ENCODE data around the gene IFI16.

- TF ChIP-seq CTCF (IDR thresholded peaks at IDR 0.05) (no peak), POLR2A (IDR thresholded peaks at IDR 0.05) (no peak)
Measured at GRCh38 chr1:158978730-158979129, 31.0 kb upstream of the IFI16 start.
